Activated T-cell treated with anti-CD3 and anti-CD28 coated beads, Interleukin-2, amount 50 U/mL, for 72 hours (primary cell): Measurements from ENCODE around the gene COL13A1. TPM values are rescaled to one million over a fixed set of nuclear protein-coding genes. Genes with fewer than 3 reads are reported as not detected.

Experiments
- ATAC-seq, 2 donors: fragments of 150-1000 bp; cut with Tn5 transposase; replicated peaks in 1 of 2; 2 replicates each; pipeline ENCODE4 v1.10.0; 2021; ENCODE audit warnings: moderate library complexity in 2 of 2, mild to moderate bottlenecking in 1 of 2
- DNase-seq, 2 donors: peaks; one replicate each; pipeline ENCODE4 v3.0.0; 2021 to 2022; ENCODE audit warnings: mixed read lengths in 1 of 2
- H3K27ac Mint-ChIP-seq: one replicate; pipeline ENCODE4 v1.8.0; 2022; ENCODE audit warnings: mild to moderate bottlenecking, moderate library complexity, mixed read lengths
- H3K27me3 Mint-ChIP-seq: one replicate; pipeline ENCODE4 v1.8.0; 2022; ENCODE audit warnings: low read depth, mixed read lengths
- H3K36me3 Mint-ChIP-seq, 2 donors: one replicate each; pipeline ENCODE4 v1.8.0; 2022; ENCODE audit warnings: mixed read lengths in 2 of 2, mild to moderate bottlenecking in 1 of 2; ENCODE audit not compliant: insufficient read depth in 2 of 2
- H3K4me1 Mint-ChIP-seq: one replicate; pipeline ENCODE4 v1.8.0; 2022; ENCODE audit warnings: low read depth, mixed read lengths
- H3K4me3 Mint-ChIP-seq, 2 donors: one replicate each; pipeline ENCODE4 v1.8.0; 2022; ENCODE audit warnings: mild to moderate bottlenecking in 2 of 2, mixed read lengths in 2 of 2, moderate library complexity in 2 of 2
- H3K9me3 Mint-ChIP-seq, 2 donors: one replicate each; pipeline ENCODE4 v1.8.0; 2022; ENCODE audit warnings: mixed read lengths in 2 of 2
- total RNA-seq, 2 donors: library from RNA; stranded (reverse); gene quantifications; one replicate each; pipeline ENCODE4 v1.2.3, GENCODE V29; 2022

COL13A1 gene
- total RNA-seq, 2 donors from 2014 or later: not detected

GRCh38 chr10:69870591-69870990 is 68.9 kb downstream of the COL13A1 start:
- no peak for ATAC-seq
- H3K36me3 Mint-ChIP-seq: no peaks in the 10 kb centered on the region

GRCh38 chr10:69871074-69871473 is 69.4 kb downstream of the COL13A1 start:
- Mint-ChIP-seq H3K9me3 (no peaks in the 10 kb centered on the region), H3K4me1 (no peaks in the 10 kb centered on the region), H3K27ac (no peak overlapping the region), H3K36me3 (no peaks in the 10 kb centered on the region), H3K27me3 (no peaks in the 10 kb centered on the region), H3K4me3 (no peak overlapping the region)
- DNase-seq (no peak), ATAC-seq (no peak)

More at GRCh38 chr10:69870591-69870990, 68.9 kb downstream of the COL13A1 start:
- H3K4me1 Mint-ChIP-seq: no peaks in the 10 kb centered on the region
- H3K4me3 Mint-ChIP-seq: no peak overlapping the region
- no peaks in the 10 kb centered on the region for H3K27me3 Mint-ChIP-seq
- H3K27ac Mint-ChIP-seq: no peak overlapping the region
- H3K9me3 Mint-ChIP-seq: no peaks in the 10 kb centered on the region
- no peak for DNase-seq

GRCh38 chr10:69872323-69872722 is 70.6 kb downstream of the COL13A1 start:
- Mint-ChIP-seq H3K4me3 (no peak overlapping the region), H3K9me3 (no peaks in the 10 kb centered on the region), H3K36me3 (no peaks in the 10 kb centered on the region), H3K27me3 (no peaks in the 10 kb centered on the region), H3K4me1 (no peaks in the 10 kb centered on the region), H3K27ac (no peak overlapping the region)
- no peak for DNase-seq
- no peak for ATAC-seq

- H3K4me1 Mint-ChIP-seq: no peaks in the 10 kb centered on the region
- ATAC-seq (no peak), DNase-seq (no peak)
- H3K36me3 Mint-ChIP-seq: no peaks in the 10 kb centered on the region
- H3K27me3 Mint-ChIP-seq: no peaks in the 10 kb centered on the region
- no peak overlapping the region for H3K4me3 Mint-ChIP-seq
- no peak overlapping the region for H3K27ac Mint-ChIP-seq
- no peaks in the 10 kb centered on the region for H3K9me3 Mint-ChIP-seq
Measured at GRCh38 chr10:69873135-69873639, 71.5 kb downstream of the COL13A1 start.

GRCh38 chr10:69874449-69874848 is 72.7 kb downstream of the COL13A1 start:
- Mint-ChIP-seq H3K9me3 (no peaks in the 10 kb centered on the region), H3K27ac (no peak overlapping the region), H3K36me3 (no peaks in the 10 kb centered on the region), H3K27me3 (no peaks in the 10 kb centered on the region), H3K4me1 (no peaks in the 10 kb centered on the region), H3K4me3 (no peak overlapping the region)
- no peak for DNase-seq
- ATAC-seq: no peak

- no peak for DNase-seq
- no peaks in the 10 kb centered on the region for H3K27me3 Mint-ChIP-seq
- H3K4me1 Mint-ChIP-seq: no peaks in the 10 kb centered on the region
- ATAC-seq: no peak
- no peak overlapping the region for H3K4me3 Mint-ChIP-seq
- H3K36me3 Mint-ChIP-seq: no peaks in the 10 kb centered on the region
- no peak overlapping the region for H3K27ac Mint-ChIP-seq
- H3K9me3 Mint-ChIP-seq: no peaks in the 10 kb centered on the region
Measured at GRCh38 chr10:69875856-69876255, 74.2 kb downstream of the COL13A1 start.

GRCh38 chr10:69876286-69876685 is 74.6 kb downstream of the COL13A1 start:
- ATAC-seq (no peak), DNase-seq (no peak)
- H3K4me3 Mint-ChIP-seq: no peak overlapping the region
- no peaks in the 10 kb centered on the region for H3K4me1 Mint-ChIP-seq
- H3K9me3 Mint-ChIP-seq: no peaks in the 10 kb centered on the region
- H3K27ac Mint-ChIP-seq: no peak overlapping the region
- no peaks in the 10 kb centered on the region for H3K36me3 Mint-ChIP-seq
- H3K27me3 Mint-ChIP-seq: no peaks in the 10 kb centered on the region

GRCh38 chr10:69876931-69877330 is 75.2 kb downstream of the COL13A1 start:
- Mint-ChIP-seq H3K27ac (no peak overlapping the region), H3K36me3 (no peaks in the 10 kb centered on the region), H3K9me3 (no peaks in the 10 kb centered on the region), H3K27me3 (no peaks in the 10 kb centered on the region), H3K4me3 (no peak overlapping the region), H3K4me1 (no peaks in the 10 kb centered on the region)
- DNase-seq: no peak
- no peak for ATAC-seq

- Mint-ChIP-seq H3K4me1 (no peaks in the 10 kb centered on the region), H3K9me3 (no peaks in the 10 kb centered on the region), H3K36me3 (no peaks in the 10 kb centered on the region), H3K27me3 (no peaks in the 10 kb centered on the region), H3K27ac (no peak overlapping the region), H3K4me3 (no peak overlapping the region)
- ATAC-seq: no peak
- no peak for DNase-seq
Measured at GRCh38 chr10:69878038-69878437, 76.3 kb downstream of the COL13A1 start.

GRCh38 chr10:69878951-69879350 is 77.2 kb downstream of the COL13A1 start:
- ATAC-seq: no peak
- Mint-ChIP-seq H3K36me3 (no peaks in the 10 kb centered on the region), H3K4me3 (no peak overlapping the region), H3K9me3 (no peaks in the 10 kb centered on the region), H3K4me1 (no peaks in the 10 kb centered on the region), H3K27ac (no peak overlapping the region), H3K27me3 (peaks cover 7% of the 10 kb centered on the region)
- no peak for DNase-seq

- Mint-ChIP-seq H3K27ac (no peak overlapping the region), H3K9me3 (no peaks in the 10 kb centered on the region), H3K4me1 (no peaks in the 10 kb centered on the region), H3K36me3 (no peaks in the 10 kb centered on the region), H3K4me3 (no peak overlapping the region), H3K27me3 (peaks cover 7% of the 10 kb centered on the region)
- ATAC-seq (no peak), DNase-seq (no peak)
Measured at GRCh38 chr10:69879634-69880257, 78.0 kb downstream of the COL13A1 start.

- no peak overlapping the region for H3K4me3 Mint-ChIP-seq
- H3K36me3 Mint-ChIP-seq: no peaks in the 10 kb centered on the region
- H3K4me1 Mint-ChIP-seq: no peaks in the 10 kb centered on the region
- H3K9me3 Mint-ChIP-seq: no peaks in the 10 kb centered on the region
- H3K27me3 Mint-ChIP-seq: peaks cover 7% of the 10 kb centered on the region
- no peak for ATAC-seq
- no peak for DNase-seq
- no peak overlapping the region for H3K27ac Mint-ChIP-seq
Measured at GRCh38 chr10:69880301-69881081, 78.8 kb downstream of the COL13A1 start.

- ATAC-seq: no peak
- H3K36me3 Mint-ChIP-seq: no peaks in the 10 kb centered on the region
- H3K4me1 Mint-ChIP-seq: no peaks in the 10 kb centered on the region
- DNase-seq: no peak
- H3K9me3 Mint-ChIP-seq: no peaks in the 10 kb centered on the region
- H3K4me3 Mint-ChIP-seq: no peak overlapping the region
- H3K27ac Mint-ChIP-seq: no peak overlapping the region
- peaks cover 7% of the 10 kb centered on the region for H3K27me3 Mint-ChIP-seq
Measured at GRCh38 chr10:69881202-69881601, 79.5 kb downstream of the COL13A1 start.
